GM19351 (cell line): Measurements from ENCODE around the gene SLC15A3.
A peak's percentile ranks its signal among the peaks of the same experiment; 100 is the strongest.
"Not testable (repeated sequence)": the region's sequence is repeated elsewhere in the genome, so short reads cannot be mapped to it uniquely, and the experiment has no call there.

ENCODE experiments used
- ATAC-seq: cut with Tn5 transposase; IDR thresholded peaks from one replicate; pipeline ENCODE4 v1.9.1; 2021; ENCODE audit warnings: mild to moderate bottlenecking, moderate library complexity; ENCODE audit not compliant: unreplicated experiment

The SLC15A3 gene

GRCh38 chr11:60977224-60977623 lies 25.2 kb upstream of the SLC15A3 start:
- no peak for ATAC-seq

- no peak for ATAC-seq
Observed at GRCh38 chr11:60974726-60975125, 22.8 kb upstream of the SLC15A3 start.

- ATAC-seq: not testable (repeated sequence)
Observed at GRCh38 chr11:60974316-60974715, 22.3 kb upstream of the SLC15A3 start.

GRCh38 chr11:60973699-60974098 lies 21.7 kb upstream of the SLC15A3 start:
- no peak for ATAC-seq

- ATAC-seq: no peak
Observed at GRCh38 chr11:60972182-60973030, 20.4 kb upstream of the SLC15A3 start.

GRCh38 chr11:60971520-60971919 lies 19.5 kb upstream of the SLC15A3 start, which contains the start of gene CD6:
TSS of gene CD6 (plus strand) at chr11:60971680. CDS start at chr11:60971866, 186 bp downstream.
- no peak for ATAC-seq

GRCh38 chr11:60970890-60971289 lies 18.9 kb upstream of the SLC15A3 start:
- ATAC-seq: no peak

- ATAC-seq: peak; percentile 50
Observed at GRCh38 chr11:60970369-60970774, 18.4 kb upstream of the SLC15A3 start.

GRCh38 chr11:60968223-60968622 lies 16.2 kb upstream of the SLC15A3 start:
- ATAC-seq: no peak

- ATAC-seq: no peak
Observed at GRCh38 chr11:60966890-60967289, 14.9 kb upstream of the SLC15A3 start.

GRCh38 chr11:60964801-60965200 lies 12.8 kb upstream of the SLC15A3 start:
- no peak for ATAC-seq

GRCh38 chr11:60960405-60960804 lies 8.4 kb upstream of the SLC15A3 start:
- ATAC-seq: no peak

GRCh38 chr11:60959431-60959830 lies 7.5 kb upstream of the SLC15A3 start:
- ATAC-seq: no peak

GRCh38 chr11:60957188-60957587 lies 5.2 kb upstream of the SLC15A3 start:
- no peak for ATAC-seq

GRCh38 chr11:60955571-60955970 lies 3.6 kb upstream of the SLC15A3 start:
- ATAC-seq: no peak

GRCh38 chr11:60954421-60954820 lies 2.4 kb upstream of the SLC15A3 start:
- ATAC-seq: no peak

- no peak for ATAC-seq
Observed at GRCh38 chr11:60953781-60954180, 1.8 kb upstream of the SLC15A3 start.

GRCh38 chr11:60952742-60953170 lies 780 bp upstream of the SLC15A3 start:
- ATAC-seq: no peak

- ATAC-seq: no peak
Observed at GRCh38 chr11:60951606-60951903, 421 bp downstream of the SLC15A3 start.

- no peak for ATAC-seq
Observed at GRCh38 chr11:60950933-60951605, 907 bp downstream of the SLC15A3 start.

GRCh38 chr11:60950024-60950423 lies 2.0 kb downstream of the SLC15A3 start:
- ATAC-seq: no peak

GRCh38 chr11:60948250-60948649 lies 3.7 kb downstream of the SLC15A3 start:
- no peak for ATAC-seq
